HG03378 (cell line): ENCODE results near the gene TMEM233.
A peak's percentile ranks its signal among the peaks of the same experiment; 100 is the strongest.

Source experiments
- ATAC-seq: cut with Tn5 transposase; IDR thresholded peaks from one replicate; pipeline ENCODE4 v1.9.1; 2021; ENCODE audit warnings: mild to moderate bottlenecking, moderate library complexity; ENCODE audit not compliant: unreplicated experiment

TMEM233 gene

DNA sequence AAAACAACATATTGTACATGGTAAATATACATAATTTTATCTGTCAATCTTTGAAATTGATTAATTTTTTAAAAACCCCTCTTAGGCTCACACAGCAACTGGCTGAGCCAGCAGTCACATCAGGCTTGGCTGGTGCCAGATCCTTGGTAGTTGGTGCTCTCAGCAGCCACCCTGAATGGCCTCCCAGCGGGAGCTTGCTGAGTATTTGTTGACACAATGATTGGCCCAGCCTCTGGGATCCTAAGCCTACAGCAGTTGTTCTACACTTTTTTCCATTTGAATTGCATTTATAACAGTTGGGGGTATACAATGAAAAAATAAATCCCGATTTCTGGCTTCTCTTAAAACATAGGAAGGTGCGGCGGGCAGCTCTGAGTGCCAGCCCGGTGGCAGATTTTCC lies 85.5 kb downstream of the TMEM233 start:
- ATAC-seq, result no peak

DNA sequence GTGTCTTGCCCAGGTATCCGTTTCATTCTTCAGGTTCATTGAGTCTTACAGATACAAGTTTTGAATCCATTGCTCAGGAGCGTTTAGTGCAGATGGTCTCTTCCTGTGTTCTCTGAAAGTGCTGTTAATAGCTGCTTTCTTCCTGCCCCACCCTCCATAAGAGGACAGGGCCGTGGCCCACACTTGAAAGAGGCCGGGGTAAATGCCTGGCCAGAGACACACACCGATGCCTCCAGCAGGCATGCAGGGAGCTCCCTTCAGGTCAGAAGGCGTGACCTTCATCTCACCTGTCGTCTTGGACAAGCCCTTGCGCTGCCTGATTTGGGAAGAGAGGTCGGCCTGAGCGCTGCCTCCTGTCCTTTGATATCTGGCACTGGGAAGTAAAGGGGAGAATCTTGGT lies 85.9 kb downstream of the TMEM233 start:
- no peak for ATAC-seq

DNA sequence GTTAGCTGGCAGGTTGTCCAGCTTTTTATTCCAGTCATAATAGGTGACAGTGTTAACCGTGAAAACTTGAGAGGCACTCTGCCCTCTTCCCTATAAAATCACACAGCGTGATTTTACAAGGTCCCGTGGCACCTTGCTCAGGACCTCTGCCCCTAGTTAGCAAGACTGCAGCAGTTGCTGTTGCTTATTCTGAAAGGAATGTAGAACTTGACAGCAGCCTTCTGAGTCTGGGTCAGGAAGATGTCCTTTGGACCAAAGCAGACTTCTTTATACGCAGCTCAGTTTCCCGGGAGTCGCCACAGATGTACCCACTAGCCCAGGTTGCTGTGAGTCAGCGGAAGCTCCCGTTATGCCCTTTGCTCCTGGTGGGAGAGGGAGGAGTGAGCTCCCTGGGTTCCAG lies 87.5 kb downstream of the TMEM233 start:
- no peak for ATAC-seq

DNA sequence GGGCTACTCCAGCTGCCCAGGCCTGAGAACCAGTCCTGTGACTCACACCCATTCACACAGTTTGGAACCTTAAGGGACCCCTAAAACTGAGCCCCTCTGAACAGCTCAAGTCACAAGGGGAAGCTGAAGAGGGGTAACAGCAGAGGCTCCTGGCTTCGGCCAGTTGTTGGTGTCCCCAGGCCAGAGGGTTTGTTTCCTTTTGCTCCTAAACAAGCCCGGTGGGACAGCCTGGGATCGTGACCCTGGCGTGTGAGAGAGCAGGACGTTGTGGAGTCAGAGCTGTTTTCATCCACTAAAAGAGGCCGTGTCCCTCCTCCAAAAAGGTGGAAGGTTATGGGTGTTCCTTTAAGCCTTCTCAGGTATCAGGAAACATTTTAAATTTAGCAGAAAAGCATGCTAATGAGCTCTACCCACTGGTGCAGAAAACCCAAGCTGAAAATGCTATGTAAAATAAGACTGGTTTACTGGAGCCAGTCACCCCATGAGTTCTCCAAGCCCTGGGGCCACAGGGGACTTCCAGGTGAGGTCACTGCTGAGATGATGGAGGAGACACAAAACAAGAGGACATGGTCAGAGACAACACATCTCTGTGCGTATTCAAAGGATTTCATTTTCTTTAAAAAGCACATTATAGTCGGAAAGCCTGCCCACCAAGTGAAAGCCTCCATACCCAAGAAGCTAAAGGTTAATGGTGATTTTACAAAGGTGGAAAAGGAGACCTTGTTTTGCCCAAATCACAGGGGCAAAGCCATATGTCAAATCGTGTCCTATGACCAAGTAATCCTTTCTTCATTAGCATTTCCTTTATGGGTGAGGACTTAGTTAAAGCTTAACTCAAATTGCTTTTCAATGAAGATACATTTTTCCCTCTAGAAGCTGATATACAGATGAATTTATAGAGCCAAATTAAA lies 88.4 kb downstream of the TMEM233 start:
- ATAC-seq, result no peak

DNA sequence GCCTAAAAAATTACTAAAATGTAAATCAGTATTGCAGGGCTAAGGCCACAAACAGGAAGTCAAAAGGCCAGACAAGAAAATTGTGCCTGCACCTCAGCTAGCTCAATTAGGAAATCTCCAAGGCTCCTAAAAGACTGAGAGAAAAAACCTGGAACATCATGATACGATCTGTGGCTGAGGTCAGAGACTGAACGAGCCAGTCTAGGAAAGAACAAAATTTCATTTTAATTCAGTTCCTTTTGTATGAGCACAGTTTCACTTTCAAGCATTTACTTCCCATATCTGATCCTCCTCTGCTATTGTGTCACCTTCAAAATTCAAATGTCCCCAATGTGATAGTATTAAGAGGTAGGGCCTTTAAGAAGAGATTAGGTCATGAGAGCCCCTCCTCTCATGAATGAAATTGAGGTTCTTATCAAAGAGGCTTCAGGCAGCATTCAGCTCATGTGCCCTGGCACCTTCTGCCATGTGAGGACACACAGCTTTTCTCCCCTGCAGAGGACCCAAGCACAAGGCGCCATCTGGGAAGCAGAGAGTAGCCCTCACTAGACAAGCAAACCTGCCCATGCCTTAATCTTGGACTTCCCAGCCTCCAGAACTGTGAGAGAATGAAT lies 89.2 kb downstream of the TMEM233 start:
- peak; percentile 47 for ATAC-seq

GRCh38 chr12:119683413-119683812 lies 89.8 kb downstream of the TMEM233 start:
- ATAC-seq, result no peak

DNA sequence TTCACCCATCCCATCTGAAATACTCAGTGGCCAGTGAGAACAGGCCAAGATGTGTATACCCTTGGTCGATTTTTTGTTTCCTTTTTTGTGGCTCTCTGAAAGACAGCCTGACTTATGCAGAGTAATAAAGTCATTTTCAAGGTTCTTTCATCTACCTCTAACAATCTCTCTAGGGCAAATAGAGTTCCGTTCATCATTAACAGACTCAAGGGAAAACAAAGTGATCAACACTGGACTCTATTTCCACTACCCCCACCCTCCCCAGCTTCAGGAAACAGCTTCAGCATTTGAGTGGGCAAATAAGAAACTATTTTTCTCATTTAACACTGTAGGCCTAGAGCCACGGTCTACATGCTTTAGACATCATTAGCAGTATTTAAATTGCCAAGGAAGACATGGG lies 90.2 kb downstream of the TMEM233 start:
- ATAC-seq, result no peak

GRCh38 chr12:119684711-119685369 lies 91.3 kb downstream of the TMEM233 start:
- no peak for ATAC-seq

DNA sequence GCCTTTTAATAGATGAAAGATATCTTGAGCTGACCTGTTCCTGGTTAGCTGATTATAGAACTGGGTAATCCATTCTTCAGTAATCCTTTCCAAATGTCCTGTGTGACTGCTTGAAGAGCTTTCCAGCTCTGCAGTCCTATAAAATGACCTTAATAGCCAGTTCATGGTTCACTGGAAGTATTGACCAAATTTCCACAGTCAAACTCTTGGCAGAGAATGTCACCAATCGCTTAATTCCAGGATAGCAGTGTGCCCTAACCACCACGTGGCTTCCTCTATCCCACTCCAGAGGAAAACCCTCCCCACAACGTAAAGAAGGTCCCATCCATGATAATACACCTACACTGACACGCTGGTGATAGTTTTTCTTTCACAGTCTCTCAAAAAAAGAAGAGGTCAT lies 91.8 kb downstream of the TMEM233 start:
- no peak for ATAC-seq

DNA sequence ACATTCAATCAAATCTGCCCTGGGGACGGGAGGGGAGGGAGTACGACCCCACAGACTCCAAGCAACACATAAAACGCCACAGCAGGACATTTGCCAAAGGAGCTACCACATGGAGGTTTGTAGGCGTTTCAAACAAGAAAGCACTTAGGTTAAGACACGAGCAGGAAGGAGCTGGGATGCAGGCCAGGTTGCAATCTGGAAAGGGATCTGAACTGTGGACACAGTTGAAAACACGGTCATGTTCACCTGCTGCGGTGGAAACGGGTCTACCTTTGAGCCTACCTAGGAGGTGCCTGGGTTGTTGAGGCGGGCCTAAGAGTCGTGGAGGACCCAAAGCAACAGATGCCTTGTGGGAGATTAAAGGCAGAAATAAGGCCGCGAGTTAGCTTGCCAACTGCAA lies 92.8 kb downstream of the TMEM233 start:
- ATAC-seq, result no peak

DNA sequence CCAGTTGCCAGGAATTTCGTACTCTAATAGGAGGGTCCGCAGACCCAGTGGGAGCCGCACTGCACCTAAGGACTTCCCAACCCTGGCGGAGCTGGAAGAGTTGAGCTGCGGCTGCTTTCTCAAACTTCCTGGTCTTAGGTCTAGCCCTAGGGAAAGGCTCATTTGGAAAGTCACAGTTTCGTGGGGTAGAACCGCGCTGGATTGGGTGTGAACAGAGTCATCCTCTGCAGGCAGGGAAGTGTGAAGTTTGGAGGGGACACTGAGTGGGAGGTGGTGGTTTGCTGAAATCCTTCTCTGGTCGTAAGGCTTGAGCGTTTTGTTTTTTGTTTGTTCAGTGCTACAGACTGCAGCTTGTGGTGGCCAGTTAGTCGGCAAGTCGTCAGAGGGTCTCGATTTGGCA lies 93.2 kb downstream of the TMEM233 start:
- no peak for ATAC-seq

DNA sequence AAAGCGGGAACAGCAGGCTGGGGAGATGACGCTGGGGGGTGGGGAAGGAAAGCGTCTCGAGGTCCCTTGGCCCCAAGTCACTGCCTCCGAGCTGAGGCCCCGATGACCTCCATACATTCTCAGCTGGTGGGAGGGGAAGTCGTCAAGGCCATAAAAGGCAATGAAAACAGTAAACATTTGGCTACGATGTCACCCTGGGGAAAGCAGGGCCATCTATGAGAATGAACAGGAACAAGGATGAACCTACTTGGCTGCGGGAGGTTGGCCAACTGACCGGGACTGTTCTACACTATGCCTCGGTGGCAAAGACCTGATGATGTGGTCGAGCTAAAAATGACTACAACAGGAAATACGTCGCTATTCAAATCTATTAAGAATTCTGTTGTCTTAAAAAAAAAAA lies 93.8 kb downstream of the TMEM233 start:
- no peak for ATAC-seq

- no peak for ATAC-seq
Observed at GRCh38 chr12:119687879-119688278, 94.3 kb downstream of the TMEM233 start.

- no peak for ATAC-seq
Observed at GRCh38 chr12:119689935-119690500, 96.4 kb downstream of the TMEM233 start.

GRCh38 chr12:119691202-119691810 lies 97.7 kb downstream of the TMEM233 start:
- ATAC-seq, result no peak

- no peak for ATAC-seq
Observed at GRCh38 chr12:119692410-119692809, 98.8 kb downstream of the TMEM233 start.
